Muscle layer of colon (tissue), 2 donors: Measurements from ENCODE around the gene GLS.
A peak's percentile ranks its signal among the peaks of the same experiment; 100 is the strongest.

ENCODE experiments used
- H3K27ac ChIP-seq: one replicate; pipeline ENCODE4 v1.7.0; 2013; ENCODE audit warnings: low read depth, mild to moderate bottlenecking, low read length, moderate library complexity
- H3K27me3 ChIP-seq, 2 donors: one replicate each; pipeline ENCODE4 v1.7.0; 2013; ENCODE audit warnings: low read length in 2 of 2, mild to moderate bottlenecking in 2 of 2; ENCODE audit not compliant: insufficient read depth in 2 of 2, control insufficient read depth in 1 of 2
- H3K36me3 ChIP-seq: one replicate; pipeline ENCODE4 v1.7.0; 2013; ENCODE audit warnings: mild to moderate bottlenecking, low read length; ENCODE audit not compliant: insufficient read depth
- H3K4me1 ChIP-seq: one replicate; pipeline ENCODE4 v1.7.0; 2013; ENCODE audit warnings: mild to moderate bottlenecking, low read length; ENCODE audit not compliant: insufficient read depth
- H3K4me3 ChIP-seq, 2 donors: one replicate each; pipeline ENCODE4 v1.7.0; 2013; ENCODE audit warnings: low read length in 2 of 2, low read depth in 1 of 2, mild to moderate bottlenecking in 1 of 2, moderate library complexity in 1 of 2
- H3K9ac ChIP-seq: one replicate; pipeline ENCODE4 v1.7.0; 2013; ENCODE audit warnings: low read length
- H3K9me3 ChIP-seq: one replicate; pipeline ENCODE4 v1.7.0; 2013; ENCODE audit warnings: mild to moderate bottlenecking, low read length
- donor health status: abdominal sarcoma.
- donor health status: Adenocarcinoma of cecum.

GLS gene

GRCh38 chr2:190880378-190881083 is at the start of gene GLS:
GLS (plus strand) TSS chr2:190880821; CDS start chr2:190881085, 264 bp downstream.
- H3K27ac ChIP-seq, result peak within 1 kb of the TSS; percentile 95
- H3K4me1 ChIP-seq, result peaks cover 19% of the 10 kb centered on the region
- no peaks in the 10 kb centered on the region for H3K9me3 ChIP-seq
- H3K36me3 ChIP-seq, result no peaks in the 10 kb centered on the region
- H3K27me3 ChIP-seq, result no peaks in the 10 kb centered on the region
- H3K9ac ChIP-seq, result peak within 1 kb of the TSS; percentile 89
- H3K4me3 ChIP-seq, result peak within 1 kb of the TSS; percentile 90 to 100

DNA sequence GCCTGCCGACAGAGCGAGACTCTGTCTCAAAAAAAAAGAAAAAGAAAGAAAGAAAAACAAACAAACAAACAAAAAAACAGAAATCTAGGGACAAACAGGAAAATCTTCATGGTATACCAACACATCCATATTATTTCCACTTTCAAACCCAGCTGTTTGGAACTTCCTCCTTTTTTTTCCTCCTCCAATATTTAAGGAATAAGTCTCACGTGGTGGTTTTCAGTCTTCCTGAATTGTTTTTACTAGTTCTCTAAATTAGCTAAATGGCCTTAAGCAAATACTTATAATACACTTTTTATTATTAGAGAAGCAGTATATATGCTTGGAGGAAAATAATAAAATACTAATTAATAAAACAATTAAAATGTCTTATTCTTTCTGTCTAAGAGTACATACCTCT is 48.7 kb upstream of the GLS start:
- H3K27me3 ChIP-seq, result no peaks in the 10 kb centered on the region
- H3K36me3 ChIP-seq, result no peaks in the 10 kb centered on the region
- no peaks in the 10 kb centered on the region for H3K9me3 ChIP-seq
- H3K4me1 ChIP-seq, result no peaks in the 10 kb centered on the region
- no peak overlapping the region for H3K4me3 ChIP-seq
- no peak overlapping the region for H3K27ac ChIP-seq
- no peak overlapping the region for H3K9ac ChIP-seq

- no peaks in the 10 kb centered on the region for H3K36me3 ChIP-seq
- H3K9ac ChIP-seq, result no peak overlapping the region
- H3K27ac ChIP-seq, result no peak overlapping the region
- no peaks in the 10 kb centered on the region for H3K27me3 ChIP-seq
- H3K4me3 ChIP-seq, result no peak overlapping the region
- no peaks in the 10 kb centered on the region for H3K9me3 ChIP-seq
- H3K4me1 ChIP-seq, result no peaks in the 10 kb centered on the region
These were observed 45.8 kb upstream of the GLS start for GRCh38 chr2:190834890-190835208.

- H3K9me3 ChIP-seq, result no peaks in the 10 kb centered on the region
- H3K36me3 ChIP-seq, result no peaks in the 10 kb centered on the region
- H3K27me3 ChIP-seq, result no peaks in the 10 kb centered on the region
- H3K9ac ChIP-seq, result no peak overlapping the region
- no peaks in the 10 kb centered on the region for H3K4me1 ChIP-seq
- H3K4me3 ChIP-seq, result no peak overlapping the region
- no peak overlapping the region for H3K27ac ChIP-seq
These were observed 45.2 kb upstream of the GLS start for GRCh38 chr2:190835303-190835930.

DNA sequence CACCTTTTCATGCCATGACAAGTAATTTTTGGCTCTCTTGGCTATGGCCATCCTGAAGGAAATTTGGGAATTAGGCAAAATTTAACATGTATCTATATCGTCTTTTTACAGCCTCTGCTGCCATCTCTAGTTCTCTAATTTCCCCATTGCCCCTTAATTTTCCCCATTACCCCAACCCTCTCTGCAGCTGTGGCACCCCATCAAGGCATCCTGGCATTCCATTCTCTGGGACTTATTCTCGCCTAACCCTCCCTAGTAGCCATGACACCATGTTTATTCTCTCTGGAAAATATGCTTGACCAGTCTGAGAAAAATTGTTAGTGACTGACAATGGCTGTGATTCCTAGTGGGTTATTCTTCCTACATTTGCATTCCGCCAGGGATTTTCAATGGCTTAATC is 43.9 kb upstream of the GLS start:
- Histone ChIP-seq H3K27ac (no peak overlapping the region), H3K9ac (no peak overlapping the region), H3K9me3 (no peaks in the 10 kb centered on the region), H3K4me3 (no peak overlapping the region), H3K36me3 (no peaks in the 10 kb centered on the region), H3K4me1 (no peaks in the 10 kb centered on the region), H3K27me3 (no peaks in the 10 kb centered on the region)

- Histone ChIP-seq H3K4me3 (no peak overlapping the region), H3K27ac (no peak overlapping the region), H3K9me3 (no peaks in the 10 kb centered on the region), H3K27me3 (no peaks in the 10 kb centered on the region), H3K9ac (no peak overlapping the region), H3K4me1 (no peaks in the 10 kb centered on the region), H3K36me3 (no peaks in the 10 kb centered on the region)
These were observed 43.2 kb upstream of the GLS start for GRCh38 chr2:190837420-190837819.

- Histone ChIP-seq H3K27me3 (no peaks in the 10 kb centered on the region), H3K4me3 (no peak overlapping the region), H3K36me3 (no peaks in the 10 kb centered on the region), H3K4me1 (no peaks in the 10 kb centered on the region), H3K27ac (no peak overlapping the region), H3K9ac (no peak overlapping the region), H3K9me3 (no peaks in the 10 kb centered on the region)
These were observed 42.7 kb upstream of the GLS start for GRCh38 chr2:190837952-190838361.

- Histone ChIP-seq H3K27me3 (no peaks in the 10 kb centered on the region), H3K9ac (no peak overlapping the region), H3K4me3 (no peak overlapping the region), H3K9me3 (no peaks in the 10 kb centered on the region), H3K27ac (no peak overlapping the region), H3K4me1 (no peaks in the 10 kb centered on the region), H3K36me3 (no peaks in the 10 kb centered on the region)
These were observed 42.1 kb upstream of the GLS start for GRCh38 chr2:190838492-190838910.

- Histone ChIP-seq H3K36me3 (no peaks in the 10 kb centered on the region), H3K27ac (no peak overlapping the region), H3K4me1 (no peaks in the 10 kb centered on the region), H3K9ac (no peak overlapping the region), H3K27me3 (no peaks in the 10 kb centered on the region), H3K4me3 (no peak overlapping the region), H3K9me3 (no peaks in the 10 kb centered on the region)
These were observed 40.0 kb upstream of the GLS start for GRCh38 chr2:190840569-190841172.

GRCh38 chr2:190841707-190842505 is 38.7 kb upstream of the GLS start:
- no peaks in the 10 kb centered on the region for H3K36me3 ChIP-seq
- no peaks in the 10 kb centered on the region for H3K9me3 ChIP-seq
- no peak overlapping the region for H3K4me3 ChIP-seq
- no peaks in the 10 kb centered on the region for H3K4me1 ChIP-seq
- H3K9ac ChIP-seq, result no peak overlapping the region
- no peak overlapping the region for H3K27ac ChIP-seq
- H3K27me3 ChIP-seq, result no peaks in the 10 kb centered on the region

DNA sequence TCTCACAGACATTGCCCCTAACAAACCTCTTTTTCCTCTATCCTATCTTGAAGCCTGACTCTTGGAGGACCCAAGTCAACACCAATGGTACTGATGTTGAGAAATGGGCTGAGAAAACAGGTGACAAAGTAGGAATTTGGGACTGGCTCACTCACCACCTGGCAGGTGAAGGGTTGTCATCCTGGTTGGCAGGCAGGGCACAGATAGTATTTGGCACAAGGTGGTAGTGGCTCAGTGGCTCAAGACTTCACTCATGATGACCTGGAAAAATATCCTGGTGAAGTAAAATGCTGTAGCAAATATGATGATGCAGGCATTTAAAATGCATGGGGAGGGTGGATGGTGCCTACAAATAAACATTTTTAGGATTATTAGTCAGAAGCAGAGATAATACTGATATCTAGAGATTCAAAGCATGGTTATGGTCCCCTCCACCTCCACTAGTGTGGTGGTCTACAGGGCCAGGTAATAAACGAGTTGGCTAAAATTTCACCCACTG is 38.0 kb upstream of the GLS start:
- Histone ChIP-seq H3K9ac (no peak overlapping the region), H3K27ac (no peak overlapping the region), H3K4me3 (no peak overlapping the region), H3K27me3 (no peaks in the 10 kb centered on the region), H3K9me3 (no peaks in the 10 kb centered on the region), H3K36me3 (no peaks in the 10 kb centered on the region), H3K4me1 (no peaks in the 10 kb centered on the region)
